SK-N-SH treated with all-trans-retinoic acid at 6 μM for 48 hours (cell line): ENCODE data around the gene RAP1GAP.

Source experiments
- ATAC-seq: fragments of 200-7000 bp; cut with Tn5 transposase; 3 replicates; pipeline ENCODE4 v1.9.1; 2020; ENCODE audit warnings: mild to moderate bottlenecking, moderate library complexity
- ARNTL ChIP-seq: fragments of 450-650 bp; formaldehyde crosslinking; IDR thresholded peaks from 2 replicates; pipeline ENCODE4 v1.5.0; 2020; ENCODE audit warnings: low read depth, mild to moderate bottlenecking, moderate library complexity, borderline replicate concordance
- CREB5 ChIP-seq: fragments of 250-450 bp; sonication (Bioruptor Pico); IDR thresholded peaks from 2 replicates; pipeline ENCODE4 v1.5.1; 2020; ENCODE audit warnings: low read depth, mild to moderate bottlenecking, moderate library complexity
- CSDC2 ChIP-seq: fragments of 250-450 bp; sonication (Bioruptor Pico); IDR thresholded peaks from 2 replicates; pipeline ENCODE4 v1.5.0; 2020; ENCODE audit warnings: mild to moderate bottlenecking, moderate library complexity
- GLIS3 ChIP-seq: fragments of 250-450 bp; sonication (Bioruptor Pico); IDR thresholded peaks from 2 replicates; pipeline ENCODE4 v1.5.0; 2020; ENCODE audit warnings: mild to moderate bottlenecking, moderate library complexity
- ISL1 ChIP-seq: fragments of 250-450 bp; sonication (Bioruptor Pico); IDR thresholded peaks from 2 replicates; pipeline ENCODE4 v2.1.2; 2022; ENCODE audit warnings: mild to moderate bottlenecking, moderate library complexity
- OSR1 ChIP-seq: fragments of 250-450 bp; sonication (Bioruptor Pico); IDR thresholded peaks from 2 replicates; pipeline ENCODE4 v1.8.0; 2022; ENCODE audit warnings: moderate library complexity, mild to moderate bottlenecking, inconsistent platforms
- PPARA ChIP-seq: fragments of 250-450 bp; sonication (Bioruptor Pico); IDR thresholded peaks from 2 replicates; pipeline ENCODE4 v1.5.0; 2020; ENCODE audit warnings: mild to moderate bottlenecking, borderline replicate concordance
- RARB ChIP-seq: fragments of 250-450 bp; sonication (Bioruptor Pico); IDR thresholded peaks from 2 replicates; pipeline ENCODE4 v1.8.0; 2021; ENCODE audit warnings: mild to moderate bottlenecking, moderate library complexity
- SNAI2 ChIP-seq: fragments of 250-450 bp; sonication (Bioruptor Pico); IDR thresholded peaks from 2 replicates; pipeline ENCODE4 v1.5.0; 2020; ENCODE audit warnings: mild to moderate bottlenecking, moderate library complexity
- TCF4 ChIP-seq: fragments of 250-450 bp; sonication (Bioruptor Pico); IDR thresholded peaks from 2 replicates; pipeline ENCODE4 v1.8.0; 2021; ENCODE audit warnings: mild to moderate bottlenecking, moderate library complexity, borderline replicate concordance
- TOX ChIP-seq: fragments of 250-450 bp; sonication (Bioruptor Pico); IDR thresholded peaks from 2 replicates; pipeline ENCODE4 v1.8.0; 2021; ENCODE audit warnings: mild to moderate bottlenecking, moderate library complexity, borderline replicate concordance
- TSHZ2 ChIP-seq: fragments of 250-450 bp; sonication (Bioruptor Pico); IDR thresholded peaks from 2 replicates; pipeline ENCODE4 v1.5.0; 2020; ENCODE audit warnings: mild to moderate bottlenecking, moderate library complexity
- ZC3H10 ChIP-seq: fragments of 250-450 bp; sonication (Bioruptor Pico); IDR thresholded peaks from 2 replicates; pipeline ENCODE4 v1.5.1; 2021; ENCODE audit warnings: mild to moderate bottlenecking, moderate library complexity
- ZFP30 ChIP-seq: fragments of 450-650 bp; formaldehyde crosslinking; IDR thresholded peaks from 2 replicates; pipeline ENCODE4 v1.5.0; 2022; ENCODE audit warnings: mild to moderate bottlenecking, moderate library complexity
- ZNF565 ChIP-seq: fragments of 450-650 bp; formaldehyde crosslinking; conservative IDR thresholded peaks from 2 replicates; pipeline ENCODE4 v1.5.0; 2020; ENCODE audit warnings: low read depth, mild to moderate bottlenecking, moderate library complexity
- ZNF70 ChIP-seq: fragments of 450-650 bp; formaldehyde crosslinking; IDR thresholded peaks from 2 replicates; pipeline ENCODE4 v1.5.0; 2020; ENCODE audit warnings: mild to moderate bottlenecking, moderate library complexity
- ZNF8 ChIP-seq: fragments of 450-650 bp; formaldehyde crosslinking; IDR thresholded peaks from 2 replicates; pipeline ENCODE4 v1.5.0; 2020; ENCODE audit warnings: mild to moderate bottlenecking, moderate library complexity
- TF ChIP-seq, protein P1 (sequence below): fragments of 250-450 bp; sonication (Bioruptor Pico); IDR thresholded peaks from 2 replicates; pipeline ENCODE4 v1.8.0; 2020; ENCODE audit warnings: mild to moderate bottlenecking, moderate library complexity, borderline replicate concordance
- TF ChIP-seq, protein P2 (sequence below): fragments of 250-450 bp; sonication (Bioruptor Pico); IDR thresholded peaks from 2 replicates; pipeline ENCODE4 v1.5.1; 2021; ENCODE audit warnings: mild to moderate bottlenecking, moderate library complexity
- TF ChIP-seq, protein P3 (sequence below): fragments of 250-450 bp; sonication (Bioruptor Pico); IDR thresholded peaks from 2 replicates; pipeline ENCODE4 v1.8.0; 2021; ENCODE audit warnings: low read depth, mild to moderate bottlenecking, moderate library complexity, borderline replicate concordance

Gene RAP1GAP

DNA sequence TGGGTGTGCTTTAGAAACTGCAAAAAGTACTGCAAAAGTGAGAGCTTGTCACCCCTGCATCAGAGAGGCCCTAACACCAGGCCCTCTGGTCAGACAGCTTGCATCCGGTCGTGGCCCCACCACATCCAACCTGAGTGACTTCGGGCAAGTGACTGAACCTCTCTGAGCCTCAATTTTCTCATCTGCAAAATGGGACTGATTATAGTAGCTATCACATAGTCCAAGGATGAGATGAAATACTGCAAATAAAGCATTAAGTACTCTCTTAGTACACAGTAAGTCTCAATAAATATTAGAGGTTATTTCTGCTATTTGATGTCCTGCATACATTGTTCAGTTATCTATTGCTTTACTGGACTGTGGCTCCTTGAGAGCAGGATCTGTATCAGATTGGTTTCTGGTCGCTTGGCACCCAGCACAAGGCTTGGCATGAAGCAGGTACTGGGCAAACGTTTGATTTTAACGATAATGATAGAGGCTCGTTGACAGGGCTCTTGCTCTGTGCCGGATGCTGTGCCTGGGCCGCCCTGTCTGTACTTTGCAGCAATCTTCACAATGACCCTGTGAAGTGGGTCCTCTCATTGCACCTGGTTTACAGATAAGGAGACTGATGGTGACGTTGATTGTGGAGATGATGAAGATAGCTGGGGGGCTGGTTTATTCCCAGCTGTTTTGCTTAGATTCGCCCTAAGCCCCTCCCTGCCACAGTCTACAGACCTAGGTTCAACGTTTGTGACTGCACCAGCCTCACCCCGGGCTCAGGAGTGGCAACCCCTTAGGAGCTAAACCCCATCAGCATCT, 43.6 kb downstream of the RAP1GAP start:
- no peak for ATAC-seq

DNA sequence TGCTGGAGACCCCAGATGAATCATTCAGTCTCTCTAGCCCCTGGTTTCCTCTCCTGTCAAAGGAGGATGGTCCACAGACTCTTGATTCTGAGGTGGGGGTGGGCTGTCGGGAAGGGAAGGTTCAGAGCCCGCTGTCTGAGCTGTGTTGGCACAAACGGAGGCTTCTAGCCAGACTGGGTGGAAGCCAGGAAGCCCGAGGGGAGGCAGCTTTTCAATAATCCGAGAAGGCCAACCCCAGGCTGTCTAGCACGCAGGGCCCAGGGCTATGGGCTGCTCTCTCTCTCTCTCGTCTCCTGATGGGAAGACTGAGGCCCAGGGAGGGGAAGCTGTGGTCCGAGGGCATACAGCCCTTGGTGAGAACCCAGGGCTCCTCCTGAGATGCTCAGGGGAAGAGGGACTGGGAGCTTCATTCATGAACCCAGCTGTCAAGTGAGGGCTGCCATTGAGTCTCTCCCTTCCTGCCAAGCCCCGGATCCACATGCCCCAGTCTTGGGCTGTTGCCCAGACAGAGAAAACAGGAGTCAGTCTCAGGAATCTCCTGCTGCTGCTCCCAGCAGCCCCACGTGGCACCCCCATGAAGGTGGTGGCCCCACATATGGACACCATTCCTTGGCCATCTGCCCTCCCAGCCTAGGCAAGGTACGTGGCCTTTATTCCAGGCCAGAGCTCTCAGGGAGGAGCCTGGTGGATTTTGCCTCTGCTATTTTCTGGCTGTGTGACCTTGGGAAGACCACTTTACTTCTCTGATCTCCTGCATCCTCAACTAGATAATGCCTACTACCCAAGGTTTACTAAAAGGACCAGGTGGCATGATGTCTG, 44.4 kb downstream of the RAP1GAP start:
- ATAC-seq, result peak; percentile 46
- TF ChIP-seq TCF4 (CRISPR knock-in tag) (peak; percentile 34; the same call in 1 of the 2 replicates), ARNTL (CRISPR knock-in tag) (no peak)

More for the DNA sequence above, 43.6 kb downstream of the RAP1GAP start:
- TF ChIP-seq, protein P1, sequence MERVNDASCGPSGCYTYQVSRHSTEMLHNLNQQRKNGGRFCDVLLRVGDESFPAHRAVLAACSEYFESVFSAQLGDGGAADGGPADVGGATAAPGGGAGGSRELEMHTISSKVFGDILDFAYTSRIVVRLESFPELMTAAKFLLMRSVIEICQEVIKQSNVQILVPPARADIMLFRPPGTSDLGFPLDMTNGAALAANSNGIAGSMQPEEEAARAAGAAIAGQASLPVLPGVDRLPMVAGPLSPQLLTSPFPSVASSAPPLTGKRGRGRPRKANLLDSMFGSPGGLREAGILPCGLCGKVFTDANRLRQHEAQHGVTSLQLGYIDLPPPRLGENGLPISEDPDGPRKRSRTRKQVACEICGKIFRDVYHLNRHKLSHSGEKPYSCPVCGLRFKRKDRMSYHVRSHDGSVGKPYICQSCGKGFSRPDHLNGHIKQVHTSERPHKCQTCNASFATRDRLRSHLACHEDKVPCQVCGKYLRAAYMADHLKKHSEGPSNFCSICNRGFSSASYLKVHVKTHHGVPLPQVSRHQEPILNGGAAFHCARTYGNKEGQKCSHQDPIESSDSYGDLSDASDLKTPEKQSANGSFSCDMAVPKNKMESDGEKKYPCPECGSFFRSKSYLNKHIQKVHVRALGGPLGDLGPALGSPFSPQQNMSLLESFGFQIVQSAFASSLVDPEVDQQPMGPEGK (CRISPR knock-in tag), result no peak
- TF ChIP-seq ZNF565 (CRISPR knock-in tag) (no peak), OSR1 (CRISPR knock-in tag) (no peak), CSDC2 (CRISPR knock-in tag) (no peak), ZFP30 (CRISPR knock-in tag) (no peak), ARNTL (CRISPR knock-in tag) (no peak), SNAI2 (CRISPR knock-in tag) (no peak), ISL1 (no peak), TOX (CRISPR knock-in tag) (no peak)
- TF ChIP-seq, protein P2, sequence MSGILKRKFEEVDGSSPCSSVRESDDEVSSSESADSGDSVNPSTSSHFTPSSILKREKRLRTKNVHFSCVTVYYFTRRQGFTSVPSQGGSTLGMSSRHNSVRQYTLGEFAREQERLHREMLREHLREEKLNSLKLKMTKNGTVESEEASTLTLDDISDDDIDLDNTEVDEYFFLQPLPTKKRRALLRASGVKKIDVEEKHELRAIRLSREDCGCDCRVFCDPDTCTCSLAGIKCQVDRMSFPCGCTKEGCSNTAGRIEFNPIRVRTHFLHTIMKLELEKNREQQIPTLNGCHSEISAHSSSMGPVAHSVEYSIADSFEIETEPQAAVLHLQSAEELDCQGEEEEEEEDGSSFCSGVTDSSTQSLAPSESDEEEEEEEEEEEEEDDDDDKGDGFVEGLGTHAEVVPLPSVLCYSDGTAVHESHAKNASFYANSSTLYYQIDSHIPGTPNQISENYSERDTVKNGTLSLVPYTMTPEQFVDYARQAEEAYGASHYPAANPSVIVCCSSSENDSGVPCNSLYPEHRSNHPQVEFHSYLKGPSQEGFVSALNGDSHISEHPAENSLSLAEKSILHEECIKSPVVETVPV (CRISPR knock-in tag), result no peak
- TF ChIP-seq, all 23 proteins: peak for 0

- ATAC-seq, result no peak
- TF ChIP-seq TCF4 (CRISPR knock-in tag) (no peak), TOX (CRISPR knock-in tag) (no peak), ISL1 (no peak), ZNF8 (CRISPR knock-in tag) (no peak), ZNF565 (CRISPR knock-in tag) (no peak), GLIS3 (CRISPR knock-in tag) (no peak), ARNTL (CRISPR knock-in tag) (no peak), CREB5 (CRISPR knock-in tag) (no peak), ZNF70 (CRISPR knock-in tag) (no peak), CSDC2 (CRISPR knock-in tag) (no peak), OSR1 (CRISPR knock-in tag) (no peak), PPARA (CRISPR knock-in tag) (no peak), RARB (CRISPR knock-in tag) (no peak), ZC3H10 (no peak), SNAI2 (CRISPR knock-in tag) (no peak), TSHZ2 (CRISPR knock-in tag) (no peak)
- TF ChIP-seq, protein P3, sequence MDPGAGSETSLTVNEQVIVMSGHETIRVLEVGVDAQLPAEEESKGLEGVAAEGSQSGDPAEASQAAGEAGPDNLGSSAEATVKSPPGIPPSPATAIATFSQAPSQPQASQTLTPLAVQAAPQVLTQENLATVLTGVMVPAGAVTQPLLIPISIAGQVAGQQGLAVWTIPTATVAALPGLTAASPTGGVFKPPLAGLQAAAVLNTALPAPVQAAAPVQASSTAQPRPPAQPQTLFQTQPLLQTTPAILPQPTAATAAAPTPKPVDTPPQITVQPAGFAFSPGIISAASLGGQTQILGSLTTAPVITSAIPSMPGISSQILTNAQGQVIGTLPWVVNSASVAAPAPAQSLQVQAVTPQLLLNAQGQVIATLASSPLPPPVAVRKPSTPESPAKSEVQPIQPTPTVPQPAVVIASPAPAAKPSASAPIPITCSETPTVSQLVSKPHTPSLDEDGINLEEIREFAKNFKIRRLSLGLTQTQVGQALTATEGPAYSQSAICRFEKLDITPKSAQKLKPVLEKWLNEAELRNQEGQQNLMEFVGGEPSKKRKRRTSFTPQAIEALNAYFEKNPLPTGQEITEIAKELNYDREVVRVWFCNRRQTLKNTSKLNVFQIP (CRISPR knock-in tag), result no peak
- TF ChIP-seq, protein P2 (CRISPR knock-in tag), result no peak
Observed at GRCh38 chr1:21623410-21623961, 45.7 kb downstream of the RAP1GAP start.
